GM21447 (cell line): ENCODE data around the gene CST4.
"Not testable (repeated sequence)": the region's sequence is repeated elsewhere in the genome, so short reads cannot be mapped to it uniquely, and the experiment has no call there.

ENCODE experiments used
- ATAC-seq: cut with Tn5 transposase; IDR thresholded peaks from one replicate; pipeline ENCODE4 v1.9.1; 2021; ENCODE audit not compliant: unreplicated experiment

The CST4 gene, protein sequence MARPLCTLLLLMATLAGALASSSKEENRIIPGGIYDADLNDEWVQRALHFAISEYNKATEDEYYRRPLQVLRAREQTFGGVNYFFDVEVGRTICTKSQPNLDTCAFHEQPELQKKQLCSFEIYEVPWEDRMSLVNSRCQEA

DNA sequence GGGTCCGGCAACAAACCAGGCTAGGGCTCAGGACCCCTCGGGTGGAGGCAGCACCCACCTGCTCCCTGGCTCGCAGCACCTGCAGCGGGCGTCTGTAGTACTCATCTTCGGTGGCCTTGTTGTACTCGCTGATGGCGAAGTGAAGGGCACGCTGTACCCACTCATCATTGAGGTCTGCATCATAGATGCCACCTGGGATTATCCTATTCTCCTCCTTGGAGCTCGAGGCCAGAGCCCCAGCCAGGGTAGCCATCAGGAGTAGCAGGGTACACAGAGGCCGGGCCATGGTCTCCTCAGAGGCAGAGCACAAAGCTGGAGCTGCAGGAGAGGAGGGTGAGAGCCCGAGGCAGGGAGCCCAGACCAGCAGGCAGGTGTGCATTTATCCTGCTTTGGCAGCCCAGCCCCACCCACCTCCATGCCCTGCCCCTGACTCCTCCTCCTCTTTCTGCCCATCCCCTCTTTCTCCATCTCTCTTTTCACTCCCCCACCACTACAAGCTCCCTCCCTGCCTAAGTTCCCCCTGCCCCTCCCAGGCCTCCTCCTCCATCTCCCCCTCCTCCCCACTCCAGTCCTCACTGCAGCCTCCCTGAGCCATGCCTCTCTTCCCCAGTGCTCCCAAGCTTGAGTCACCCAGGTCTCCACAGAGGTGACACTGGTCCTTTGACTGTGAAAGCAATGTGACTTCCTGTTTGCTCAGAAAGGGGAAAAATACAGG lies at the start of gene CST4:
TSS of gene CST4 (minus strand) at position 355 of the 715 bp plus-strand sequence. CDS start at position 286, 69 bp downstream.
- not testable (repeated sequence) for ATAC-seq

DNA sequence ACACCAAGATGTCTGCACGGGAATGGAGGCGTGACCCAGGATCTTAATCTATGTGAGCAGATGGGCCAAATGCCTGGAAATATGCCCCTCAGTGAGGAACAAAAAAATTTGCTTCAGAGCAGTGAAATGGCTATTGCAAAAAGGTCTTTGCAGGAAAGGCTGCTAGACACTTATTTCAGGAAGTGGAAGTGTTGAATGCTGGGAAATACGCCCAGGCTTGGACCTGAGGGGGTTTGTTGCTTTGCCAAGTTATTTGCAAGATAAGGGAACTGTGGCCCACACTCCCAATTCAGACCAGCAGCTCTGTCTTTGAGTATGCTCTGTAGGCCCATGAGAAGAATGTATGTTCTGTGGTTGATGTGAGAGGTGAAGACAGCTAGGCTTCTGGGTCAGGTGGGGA lies 46.6 kb upstream of the CST4 start:
- ATAC-seq: not testable (repeated sequence)

DNA sequence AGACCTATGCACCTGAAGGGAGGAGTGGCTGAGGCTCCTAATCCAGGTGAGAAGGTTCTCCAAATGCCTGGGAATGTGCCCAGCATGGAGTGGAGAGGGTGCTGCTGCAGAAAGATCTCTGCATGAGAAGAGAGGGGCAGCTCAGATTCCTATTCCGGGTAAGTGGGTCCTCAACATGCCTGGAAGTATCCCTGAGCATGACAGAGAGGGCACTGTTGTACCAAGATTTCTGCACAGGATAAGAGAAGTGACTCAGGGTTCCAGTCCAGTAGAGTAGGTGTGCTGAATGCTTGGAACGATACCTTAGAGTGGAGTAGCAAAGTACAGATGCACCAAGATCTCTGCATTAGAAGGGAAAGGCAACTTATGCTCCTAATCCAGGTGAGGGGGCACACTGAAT lies 46.1 kb upstream of the CST4 start:
- not testable (repeated sequence) for ATAC-seq

DNA sequence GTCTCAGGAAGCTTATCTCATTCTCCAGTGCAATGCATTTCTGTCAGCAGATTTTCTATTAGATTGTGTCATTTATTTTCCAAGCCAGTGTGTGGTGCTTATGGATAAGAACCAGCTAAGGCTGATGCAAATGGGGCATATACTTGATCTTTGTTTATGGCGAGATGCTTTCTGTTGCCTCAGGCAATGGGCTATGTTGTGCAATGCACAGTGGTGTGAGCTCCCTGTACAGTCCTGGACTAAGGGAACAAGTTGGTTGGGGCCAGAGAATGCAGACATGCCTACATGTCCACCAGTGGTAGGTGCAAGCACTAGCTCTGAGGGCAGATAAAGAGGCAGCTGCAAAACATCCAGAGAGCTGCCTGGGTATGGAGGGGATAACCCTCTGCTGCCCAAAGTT lies 45.6 kb upstream of the CST4 start:
- not testable (repeated sequence) for ATAC-seq

DNA sequence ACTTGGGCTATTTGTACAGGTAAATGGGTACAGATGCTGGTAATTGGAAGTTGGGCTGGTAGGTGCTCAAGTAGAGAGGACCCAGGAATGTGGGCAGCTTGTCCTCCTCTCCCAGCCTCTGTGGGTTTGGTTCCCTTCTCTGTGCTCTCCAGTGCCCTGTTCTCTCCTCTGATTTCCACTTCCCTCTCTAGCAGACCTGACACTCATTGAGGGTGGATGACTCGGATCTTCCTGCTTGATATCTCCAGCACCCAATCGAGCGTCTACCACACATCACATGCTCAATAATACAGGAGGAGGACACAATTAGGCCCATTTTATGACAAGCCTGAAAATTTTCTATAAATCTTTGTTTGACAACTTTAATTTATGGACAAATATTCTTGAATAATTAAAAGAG lies 38.2 kb upstream of the CST4 start:
- no peak for ATAC-seq

DNA sequence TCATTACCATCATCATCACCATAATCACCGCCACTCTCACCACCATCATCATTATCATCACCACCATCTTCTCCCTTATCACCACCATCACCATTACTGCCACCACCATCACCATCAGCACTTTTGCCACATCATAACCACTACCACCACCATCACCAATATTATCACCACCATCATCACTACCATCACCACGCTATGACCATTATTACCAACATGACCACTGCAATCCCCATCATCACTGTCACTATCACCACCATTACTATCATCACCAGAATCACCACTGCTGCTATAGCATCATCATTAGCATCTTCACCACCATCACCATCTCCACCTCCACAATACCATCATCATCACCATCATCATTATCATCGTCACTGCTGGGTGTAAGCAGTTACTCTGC lies 36.3 kb upstream of the CST4 start:
- ATAC-seq: no peak

DNA sequence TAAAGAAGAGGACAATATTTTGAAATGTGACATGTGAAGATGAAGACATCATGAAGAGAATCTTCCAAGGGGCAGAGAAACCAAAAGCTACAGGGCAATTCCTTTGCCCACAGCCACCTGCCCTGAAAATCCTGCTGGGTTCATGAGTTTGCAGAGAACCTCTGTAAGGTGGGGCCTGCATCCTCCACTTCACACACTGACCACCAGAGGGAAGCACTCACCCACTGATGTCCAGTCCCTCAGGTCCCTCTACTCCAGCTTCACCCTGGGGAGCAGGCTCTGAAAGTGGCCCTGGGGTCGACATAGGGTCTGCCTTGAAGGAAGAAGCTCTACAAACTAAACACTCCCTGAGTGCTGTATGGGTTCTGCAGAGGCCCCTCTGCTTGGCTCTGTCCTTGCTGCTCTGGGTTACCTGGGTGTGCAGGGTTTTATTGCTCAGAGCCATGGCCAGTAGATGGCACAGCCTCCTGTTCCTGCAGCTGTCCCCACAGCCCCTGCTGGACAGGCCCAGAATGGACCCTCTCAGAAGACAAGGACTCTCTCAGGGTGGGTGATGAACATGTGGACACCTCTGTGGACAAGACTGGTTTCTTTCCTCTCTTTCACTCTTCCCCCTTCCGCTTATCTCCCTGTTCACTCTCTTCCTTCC lies 34.9 kb upstream of the CST4 start:
- not testable (repeated sequence) for ATAC-seq

DNA sequence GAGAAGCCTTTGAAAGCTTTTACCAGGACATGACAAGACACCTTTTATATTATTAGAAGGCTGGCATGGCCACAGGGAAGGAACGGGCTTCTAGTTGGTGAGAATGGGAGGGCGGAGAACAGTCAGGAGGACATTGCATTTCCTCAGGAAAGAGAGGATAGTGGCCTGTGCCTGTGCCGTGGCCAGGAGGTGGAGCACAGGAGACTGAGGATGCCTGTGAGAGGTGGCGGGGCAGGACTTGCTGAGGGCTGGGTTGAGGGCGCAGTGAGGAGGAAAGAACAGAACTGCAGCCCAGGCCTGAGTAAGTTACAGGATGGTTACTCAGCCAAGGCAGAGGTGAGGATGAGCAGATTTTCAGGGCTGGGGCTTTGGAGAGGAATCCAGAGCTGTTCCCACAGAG lies 34.0 kb upstream of the CST4 start:
- ATAC-seq: not testable (repeated sequence)

DNA sequence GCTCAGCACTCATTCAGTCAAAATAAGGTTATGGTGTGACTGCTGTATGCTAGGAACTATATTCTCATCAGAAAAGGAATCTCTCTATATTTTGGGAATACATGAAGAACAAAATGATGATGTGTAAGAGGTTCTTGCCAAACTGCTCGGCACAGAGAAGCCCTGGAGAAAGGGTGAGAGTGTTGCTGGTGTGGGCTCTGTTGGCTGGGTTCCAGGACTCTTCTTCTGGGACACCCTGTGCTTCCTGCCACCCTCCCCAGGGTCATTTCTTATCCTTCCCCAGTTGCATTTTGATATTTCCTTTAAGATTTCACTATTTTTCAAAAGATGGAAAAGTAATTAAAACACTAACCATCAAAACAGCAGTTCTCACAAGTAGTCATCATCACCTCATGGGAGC lies 33.1 kb upstream of the CST4 start:
- no peak for ATAC-seq

DNA sequence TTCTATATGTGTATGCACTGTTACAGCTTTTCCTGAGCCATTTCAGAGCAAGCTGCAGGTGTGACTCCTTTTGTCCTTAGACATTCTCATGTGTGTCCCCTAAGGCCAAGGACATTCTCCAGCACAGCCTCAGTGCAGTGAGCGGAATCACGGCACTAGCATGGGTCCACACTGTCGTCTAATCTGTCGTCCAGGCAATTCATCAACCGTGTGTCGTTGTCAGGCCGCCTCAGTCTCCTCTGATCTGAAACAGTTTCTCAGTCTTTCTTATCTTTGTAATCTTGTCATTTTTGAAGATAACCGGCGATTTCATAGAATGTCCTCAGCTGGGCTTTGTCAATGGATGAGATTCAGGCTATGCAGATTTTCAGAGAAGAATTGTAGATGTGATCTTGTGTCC lies 30.5 kb upstream of the CST4 start:
- not testable (repeated sequence) for ATAC-seq

DNA sequence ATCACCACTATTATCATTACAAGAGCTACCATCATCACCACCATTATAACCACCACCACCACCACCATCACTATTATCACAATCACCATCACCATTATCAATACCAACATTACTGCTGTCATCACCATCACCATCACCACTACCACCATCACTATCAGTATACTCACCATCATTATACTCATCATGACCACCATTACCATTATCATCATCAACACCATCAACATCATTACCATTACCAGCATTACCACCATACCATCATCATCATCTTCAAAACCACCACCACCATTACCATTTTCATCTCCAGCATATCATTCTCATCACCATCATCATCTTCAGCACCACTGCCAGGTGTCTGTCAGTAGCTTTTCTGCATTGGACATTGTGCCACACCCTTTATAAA lies 22.9 kb upstream of the CST4 start:
- ATAC-seq: not testable (repeated sequence)

DNA sequence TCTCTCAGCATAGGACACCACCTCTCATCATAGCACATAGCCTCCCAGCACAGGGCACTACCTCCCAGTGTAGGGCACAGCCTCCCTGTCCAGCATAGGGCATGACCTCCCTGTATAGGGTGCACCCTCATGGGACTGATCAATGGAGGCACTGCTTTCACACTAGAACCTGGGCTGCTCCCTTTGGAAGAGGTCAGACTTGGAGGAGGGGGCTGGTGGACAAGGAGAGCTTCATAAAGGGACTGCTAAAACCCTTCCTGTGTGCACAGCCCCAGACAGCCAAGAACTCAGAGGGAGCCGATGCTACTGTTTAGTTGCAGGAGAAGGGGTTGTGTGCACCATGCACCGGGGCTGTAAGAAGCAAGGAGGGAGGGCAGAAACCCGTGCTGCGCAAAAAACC lies 21.9 kb upstream of the CST4 start:
- no peak for ATAC-seq

DNA sequence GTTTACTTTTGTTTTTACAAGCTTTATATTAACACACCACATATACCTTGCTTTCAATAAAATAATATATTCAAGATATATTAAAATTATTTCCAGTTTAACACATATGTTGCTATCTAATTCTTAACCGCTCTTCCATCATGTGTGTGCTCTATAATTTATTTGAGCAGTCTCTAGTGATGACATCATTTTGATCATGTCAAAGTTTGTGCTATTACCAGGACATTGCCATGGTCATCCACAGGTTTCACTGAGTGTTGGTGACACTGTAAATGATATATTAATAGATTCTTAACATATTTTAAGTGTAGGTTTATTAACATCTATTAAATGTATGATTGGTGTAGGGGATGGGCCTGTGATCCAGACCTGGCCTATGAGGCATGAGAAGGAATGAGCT lies 17.1 kb upstream of the CST4 start:
- no peak for ATAC-seq

DNA sequence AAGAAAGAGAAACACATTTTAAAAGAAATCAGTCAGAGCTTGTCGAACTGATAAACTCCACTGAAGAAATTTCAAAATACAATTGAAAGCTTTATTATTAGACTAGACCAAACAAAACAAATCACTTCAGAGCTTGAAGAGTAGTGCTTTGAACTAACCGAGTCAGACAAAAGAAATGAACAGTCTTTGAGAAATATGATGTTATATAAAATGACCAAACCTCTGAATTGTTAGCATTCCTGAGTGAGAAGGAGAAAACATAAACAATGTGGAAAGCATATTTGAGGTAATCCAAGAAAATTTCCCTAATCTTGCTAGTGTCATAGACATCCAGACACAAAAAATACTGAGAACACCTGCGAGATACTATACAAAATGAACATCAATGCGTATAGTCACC lies 13.2 kb upstream of the CST4 start:
- no peak for ATAC-seq

DNA sequence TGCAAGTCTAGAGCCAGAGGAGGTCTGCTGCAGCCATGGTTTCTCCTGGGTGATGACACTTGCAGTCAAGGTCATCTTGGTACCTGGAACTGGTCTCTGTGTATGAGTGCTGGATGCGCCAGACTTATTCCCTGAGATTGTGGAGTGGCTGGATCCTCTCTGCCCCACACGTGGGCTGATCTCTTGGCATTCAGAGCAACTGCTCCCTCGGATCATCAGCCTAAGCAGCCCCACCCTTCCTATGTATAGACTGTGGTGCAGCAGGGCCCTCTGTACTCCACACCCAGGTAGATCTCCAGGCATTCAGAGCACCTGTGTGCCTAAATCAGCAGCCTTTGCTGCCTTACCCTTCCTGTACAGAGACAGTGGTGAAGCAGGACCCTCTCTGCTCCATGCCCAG lies 12.1 kb upstream of the CST4 start:
- ATAC-seq: no peak

DNA sequence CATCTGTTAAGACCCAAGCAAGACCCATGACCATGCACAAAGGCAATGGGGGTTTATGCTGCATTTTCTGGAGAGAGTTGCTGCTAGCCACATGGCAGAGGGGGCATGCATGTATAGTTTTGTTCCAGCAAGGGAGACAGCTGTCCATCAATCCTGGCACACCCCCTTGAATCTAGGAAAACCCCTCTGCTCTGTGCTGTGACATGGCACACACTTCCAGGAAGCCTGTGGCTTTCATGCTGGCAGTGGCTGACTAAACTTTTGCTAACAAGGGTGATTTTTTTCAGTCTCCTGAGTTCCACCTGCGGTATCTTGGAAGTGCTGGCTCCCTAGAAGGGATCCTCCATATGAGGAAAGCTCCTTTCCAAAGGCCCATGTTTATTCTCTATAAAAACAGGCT lies 9.1 kb upstream of the CST4 start:
- ATAC-seq: no peak

DNA sequence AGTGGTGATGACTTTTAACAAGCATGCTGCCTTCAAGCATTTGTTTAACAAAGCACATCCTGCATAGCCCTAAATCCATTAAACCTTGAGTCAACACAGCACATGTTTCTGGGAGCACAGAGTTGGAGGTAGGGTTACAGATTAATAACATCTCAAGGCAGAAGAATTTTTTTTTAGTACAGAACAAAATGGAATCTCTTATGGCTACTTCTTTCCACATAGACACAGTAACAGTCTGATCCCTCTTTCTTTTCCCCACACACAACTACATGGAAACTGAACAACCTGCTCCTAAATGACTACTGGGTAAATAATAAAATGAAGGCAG lies 6.2 kb upstream of the CST4 start:
- not testable (repeated sequence) for ATAC-seq

DNA sequence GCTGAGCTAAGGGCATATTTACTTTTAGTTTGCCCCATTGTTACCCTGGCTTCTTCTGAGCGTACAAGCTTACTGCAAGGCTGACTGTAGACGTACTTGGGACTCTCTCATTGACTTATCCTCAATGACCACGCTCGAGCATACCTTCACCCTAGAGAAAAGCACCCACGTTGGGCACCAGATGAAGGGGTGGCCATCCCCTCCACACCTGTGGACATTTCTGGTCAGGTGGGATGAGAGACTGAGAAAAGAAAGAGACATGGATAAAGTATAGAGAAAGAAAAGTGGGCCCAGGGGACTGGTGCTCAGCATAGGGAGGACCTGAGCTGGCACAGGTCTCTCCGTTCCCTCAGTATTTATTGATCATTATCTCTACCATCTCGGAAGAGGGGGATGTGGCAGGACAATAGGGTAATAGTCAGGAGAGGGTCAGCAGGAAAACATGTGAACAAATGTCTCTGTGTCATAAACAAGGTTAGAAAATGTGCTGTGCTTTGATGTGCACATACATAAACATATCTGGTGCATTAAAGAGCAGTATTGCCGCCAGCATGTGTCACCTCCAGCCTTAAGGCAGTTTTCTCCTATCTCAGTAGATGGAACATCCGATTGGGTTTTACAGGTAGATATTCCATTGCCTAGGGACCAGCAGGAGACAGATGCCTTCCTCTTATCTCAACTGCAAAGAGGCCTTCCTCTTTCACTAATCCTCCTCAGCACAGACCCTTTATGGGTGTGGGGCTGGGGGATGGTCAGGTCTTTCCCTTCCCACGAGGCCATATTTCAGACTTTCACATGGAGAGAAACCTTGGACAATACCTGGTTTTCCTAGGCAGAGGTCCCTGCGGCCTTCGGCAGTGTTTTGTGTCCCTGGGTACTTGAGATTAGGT lies 5.6 kb upstream of the CST4 start:
- ATAC-seq: not testable (repeated sequence)

DNA sequence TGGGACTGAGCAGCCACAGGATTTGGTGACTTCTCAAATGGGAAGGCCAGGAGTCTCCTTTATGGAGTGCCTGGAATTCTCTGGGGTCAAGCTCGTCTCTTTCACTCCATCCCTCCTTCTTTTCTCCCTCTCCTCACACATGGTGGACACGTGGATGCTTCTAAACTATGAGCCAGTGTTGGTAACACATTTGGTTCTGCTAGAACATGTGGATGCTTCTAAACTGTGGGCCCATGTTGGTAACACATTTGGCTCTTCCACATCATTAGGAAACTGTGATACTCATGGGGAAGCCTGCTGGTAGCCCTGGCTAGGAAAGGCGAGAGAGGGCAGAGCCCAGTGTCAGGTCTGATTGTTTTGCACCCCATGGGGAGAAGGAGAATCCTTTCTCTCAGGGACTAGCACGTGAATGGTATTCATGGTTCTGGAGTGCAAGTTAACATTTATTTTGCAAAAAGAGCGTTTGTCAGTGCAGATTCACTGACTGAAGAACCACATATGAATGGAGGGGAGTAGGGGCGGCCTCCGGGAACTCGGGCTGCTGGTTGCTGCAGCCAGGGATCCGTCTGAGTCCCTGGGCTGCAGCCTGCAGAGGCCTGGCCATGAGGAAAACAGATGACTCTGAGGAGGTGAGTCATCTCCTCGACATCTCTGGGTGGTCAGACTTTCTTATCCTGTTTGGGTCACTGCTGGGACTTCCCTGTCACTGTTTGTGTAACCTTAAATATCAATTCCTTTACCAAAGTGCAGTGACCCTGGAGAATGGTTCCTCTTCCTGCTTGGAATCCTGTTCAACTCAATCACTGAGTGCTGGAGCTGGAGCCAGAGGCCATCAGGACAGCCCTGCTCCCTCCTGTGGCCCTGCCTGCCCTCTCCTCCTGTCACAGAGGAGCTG lies 4.1 kb upstream of the CST4 start:
- not testable (repeated sequence) for ATAC-seq

DNA sequence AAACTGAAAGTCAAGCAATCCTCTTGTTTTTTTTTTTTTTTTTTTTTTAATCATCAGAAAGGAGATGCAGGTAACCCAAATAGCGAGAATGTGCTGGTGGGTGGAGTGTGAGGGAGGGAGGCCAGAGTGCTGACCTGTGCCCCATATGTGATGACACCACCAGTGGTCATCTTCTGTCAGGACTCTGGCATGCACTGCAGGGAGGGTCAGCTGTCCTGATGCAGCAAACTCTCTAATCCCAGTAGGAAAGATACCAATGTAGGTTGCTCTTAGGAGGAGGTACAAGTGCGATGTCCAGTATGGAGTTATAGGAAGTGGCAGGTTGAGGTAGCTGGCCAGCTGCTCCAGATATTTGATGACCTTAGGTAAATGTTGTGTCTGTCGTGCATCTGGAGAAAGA lies 2.8 kb upstream of the CST4 start:
- no peak for ATAC-seq

DNA sequence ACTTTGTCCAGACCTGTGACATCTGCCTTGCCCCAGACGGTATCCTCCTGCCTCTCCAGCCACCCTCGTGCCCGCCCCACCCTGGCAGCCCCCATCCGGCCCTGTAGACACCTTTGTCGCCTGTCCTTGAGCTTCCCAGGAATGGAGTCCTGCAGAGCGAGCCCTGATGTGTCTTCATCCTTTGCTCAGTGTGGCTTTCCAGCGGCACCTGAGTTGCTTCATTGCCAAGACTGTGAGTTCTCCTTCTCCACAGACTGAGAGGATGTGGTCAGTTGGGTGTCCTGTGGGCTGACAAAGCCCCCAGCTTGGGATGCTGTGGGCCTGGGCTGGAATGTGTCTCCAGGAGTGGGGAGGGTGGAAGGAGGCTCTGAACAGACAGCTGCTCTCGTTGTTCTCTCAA lies 1.7 kb upstream of the CST4 start:
- no peak for ATAC-seq
